ENCODE results near the gene IYD. TPM values are rescaled to one million over a fixed set of nuclear protein-coding genes. Genes with fewer than 3 reads are reported as not detected.

The IYD gene
- total RNA-seq, 4 donors from 2014 or later = under 0.01 to 1.4 TPM; not detected in 2

GRCh38 chr6:150336299-150336698, 32.5 kb upstream of the IYD start:
- TF ChIP-seq CTCF (IDR thresholded peaks at IDR 0.05; ENCODE audit: low read depth) = no peak

- no peak for TF ChIP-seq CTCF (IDR thresholded peaks at IDR 0.05; ENCODE audit: low read depth)
Measured at GRCh38 chr6:150336708-150337107, 32.1 kb upstream of the IYD start.

- no peak for TF ChIP-seq CTCF (IDR thresholded peaks at IDR 0.05; ENCODE audit: low read depth)
Measured at GRCh38 chr6:150342126-150342525, 26.7 kb upstream of the IYD start.

GRCh38 chr6:150343434-150343833, 25.4 kb upstream of the IYD start:
- TF ChIP-seq CTCF (IDR thresholded peaks at IDR 0.05; ENCODE audit: low read depth) = no peak

- TF ChIP-seq CTCF (IDR thresholded peaks at IDR 0.05; ENCODE audit: low read depth) = no peak
Measured at GRCh38 chr6:150345781-150346180, 23.0 kb upstream of the IYD start.

- TF ChIP-seq CTCF (IDR thresholded peaks at IDR 0.05; ENCODE audit: low read depth) = no peak
Measured at GRCh38 chr6:150346346-150346745, 22.5 kb upstream of the IYD start.

- no peak for TF ChIP-seq CTCF (IDR thresholded peaks at IDR 0.05; ENCODE audit: low read depth)
Measured at GRCh38 chr6:150347845-150348244, 21.0 kb upstream of the IYD start.

Measured in subcutaneous adipose tissue (tissue), 4 donors.